K562 (cell line): ENCODE measurements around the gene RIOK3. TPM values are rescaled to one million over a fixed set of nuclear protein-coding genes. Genes with fewer than 3 reads are reported as not detected.
A peak's percentile ranks its signal among the peaks of the same experiment; 100 is the strongest.

Source experiments
- ATAC-seq: fragments of 200-7000 bp; cut with Tn5 transposase; 3 replicates; pipeline ENCODE4 v1.9.1; 2020; ENCODE audit warnings: moderate library complexity
- BruUV-seq: library from RNA; stranded (reverse); fragments of 400-500 nt; replicated peaks from 2 replicates; lab custom pipeline; 2021; lab: Mats Ljungman, UMichigan
- CTCF ChIA-PET: fragments of 300-600 bp; formaldehyde crosslinking; extraction: SDS; loops from one replicate; lab custom pipeline; 2021; ENCODE audit warnings: low intra/inter-chr PET ratio; lab: Yijun Ruan, JAX
- POLR2A ChIA-PET: fragments of 300-600, 350-650 bp; sonication (Branson Sonifier 250); formaldehyde crosslinking; extraction: SDS; loops from one replicate; lab custom pipeline; 2021; ENCODE audit warnings: antibody characterized with exemption, inconsistent platforms; lab: Yijun Ruan, JAX
- DNase-seq, 4 experiments: peaks; one replicate each; pipeline versions ENCODE4 v3.0.0 to v3.0.0-alpha.2; 2011 to 2018; ENCODE audit warnings: low spot score in 3 of 4, mixed read lengths in 3 of 4; ENCODE audit errors: extremely low read depth in 1 of 4
- FAIRE-seq: peaks from 2 replicates; lab custom pipeline; 2011; peaks lifted over from hg19 to GRCh38; lab: Jason Lieb, UNC
- H2AFZ ChIP-seq: 2 replicates; pipeline ENCODE4 v1.6.0; 2011; ENCODE audit warnings: low read depth, low read length, control low read depth, inconsistent platforms
- H3K27ac ChIP-seq: fragments of 200-600 bp; 3 replicates; pipeline ENCODE4 v1.8.0; 2011; ENCODE audit warnings: low read depth, mild to moderate bottlenecking, control low read depth, inconsistent platforms, low read length, moderate library complexity, mixed read lengths; ENCODE audit errors: extremely low read depth
- H3K27me3 ChIP-seq, 2 experiments: fragments of 300-600 bp in 1 of 2; 2 replicates in 1 of 2; 3 replicates in 1 of 2; pipeline versions ENCODE4 v1.6.0 to v1.8.0; 2011; ENCODE audit warnings: inconsistent platforms in 2 of 2, low read length in 2 of 2, mild to moderate bottlenecking in 1 of 2, mixed read lengths in 1 of 2, moderate library complexity in 1 of 2; ENCODE audit not compliant: control insufficient read depth in 2 of 2, insufficient read depth in 2 of 2
- H3K36me3 ChIP-seq: fragments of 300-600 bp; 3 replicates; pipeline ENCODE4 v1.8.0; 2011; ENCODE audit warnings: mild to moderate bottlenecking, low read length, inconsistent platforms; ENCODE audit not compliant: control insufficient read depth, insufficient read depth
- H3K4me1 ChIP-seq, 2 experiments: fragments of 200-600 bp in 1 of 2; replicated peaks in 1 of 2; 2 replicates in 1 of 2; 3 replicates in 1 of 2; pipeline versions ENCODE4 v1.5.1 to v1.8.0; 2011; ENCODE audit warnings: inconsistent platforms in 2 of 2, low read length in 2 of 2, mild to moderate bottlenecking in 1 of 2, mixed read lengths in 1 of 2, moderate library complexity in 1 of 2; ENCODE audit not compliant: control insufficient read depth in 2 of 2, insufficient read depth in 2 of 2
- H3K4me2 ChIP-seq: 2 replicates; pipeline ENCODE4 v1.6.1; 2011; ENCODE audit warnings: low read length, control low read depth, inconsistent platforms, mixed read lengths; ENCODE audit not compliant: insufficient read depth
- H3K4me3 ChIP-seq: fragments of 200-600 bp; sonication (generic), shearing (Covaris generic); 2 replicates; pipeline ENCODE4 v1.5.1; 2016; ENCODE audit warnings: control low read depth, inconsistent platforms
- H3K79me2 ChIP-seq: fragments of 200-600 bp; 3 replicates; pipeline ENCODE4 v1.8.0; 2011; ENCODE audit warnings: low read length, inconsistent platforms; ENCODE audit not compliant: control insufficient read depth, insufficient read depth
- H3K9ac ChIP-seq, 2 experiments: 2 replicates each; pipeline versions ENCODE4 v1.6.0 to v1.6.1; 2011; ENCODE audit warnings: low read depth in 2 of 2, low read length in 2 of 2, control low read depth in 1 of 2, inconsistent platforms in 1 of 2, mild to moderate bottlenecking in 1 of 2, mixed read lengths in 1 of 2; ENCODE audit not compliant: insufficient read depth in 1 of 2
- H3K9me1 ChIP-seq: one replicate; pipeline ENCODE4 v1.6.0; 2011; ENCODE audit warnings: inconsistent platforms, mild to moderate bottlenecking, low read length, moderate library complexity; ENCODE audit not compliant: control insufficient read depth, insufficient read depth
- H3K9me3 ChIP-seq: replicated peaks from 2 replicates; pipeline ENCODE4 v1.5.1; 2011; ENCODE audit warnings: low read depth, low read length, inconsistent platforms; ENCODE audit not compliant: control insufficient read depth, insufficient read depth
- H4K20me1 ChIP-seq: replicated peaks from 2 replicates; pipeline ENCODE4 v1.6.1; 2011; ENCODE audit warnings: low read length, inconsistent platforms, mixed read lengths; ENCODE audit not compliant: control insufficient read depth, insufficient read depth
- ARID1B ChIP-seq: fragments of 450-650 bp; IDR thresholded peaks from 2 replicates; pipeline ENCODE4 v1.6.1; 2016; ENCODE audit warnings: antibody characterized with exemption, mild to moderate bottlenecking, inconsistent platforms
- MEIS2 ChIP-seq: fragments of 450-650 bp; IDR thresholded peaks from 2 replicates; pipeline ENCODE4 v1.6.1; 2014; ENCODE audit warnings: mild to moderate bottlenecking; ENCODE audit not compliant: partially characterized antibody
- SREBF1 ChIP-seq: fragments of 150-350 bp; IDR thresholded peaks from 2 replicates; pipeline ENCODE4 v1.6.1; 2014; ENCODE audit warnings: antibody characterized with exemption, low read depth, low read length, borderline replicate concordance
- WGBS: fragments of 100-300 bp; shearing (Covaris generic); methylation state at CpG from one replicate; pipeline ENCODE4 v1.1.6; 2016; ENCODE audit warnings: low coverage, mixed read lengths; ENCODE audit not compliant: insufficient coverage; ENCODE audit errors: missing lambda C conversion rate; 5-methylcytosine and 5-hydroxymethylcytosine counted together
- in situ Hi-C: fragments of 300-500 bp; cut with MboI; formaldehyde crosslinking; loops from 4 replicates; pipeline ENCODE4 v1.15.0; 2018; ENCODE audit warnings: inconsistent platforms, mixed read lengths
- intact Hi-C: fragments of 100-400 bp; cut with micrococcal nuclease; formaldehyde crosslinking; loops from 2 replicates; pipeline ENCODE4 v1.14.2; 2022
- polyA plus RNA-seq, 8 experiments: library from polyadenylated mRNA; depleted of rRNA in 4 of 8; stranded (reverse) in 5 of 8; unstranded in 3 of 8; fragments of >200 nt; fragmentation: Nextera tagmentation in 2 of 8; fragmentation: Illumina TruSeq in 1 of 8; extraction: Ambion mirVana in 2 of 8; extraction: Trizol in 1 of 8; gene quantifications; 2 replicates each; pipeline versions ENCODE4 v1.2.1 to v1.2.3, GENCODE V29; 2011 to 2014; ENCODE audit warnings: inconsistent platforms in 1 of 8, missing spikeins in 1 of 8
- total RNA-seq, 7 experiments: library from RNA; depleted of rRNA in 6 of 7; stranded (reverse); fragments of >200 nt in 6 of 7; fragmentation: Illumina TruSeq in 2 of 7; extraction: Trizol in 2 of 7; gene quantifications; 2 replicates each; pipeline versions ENCODE4 v1.2.1 to v1.2.3, GENCODE V29; 2011 to 2021; ENCODE audit warnings: low replicate concordance in 1 of 7
- TF ChIP-seq, protein P1 (sequence below): fragments of 450-650 bp; IDR thresholded peaks from 2 replicates; pipeline ENCODE4 v1.6.1; 2018; ENCODE audit not compliant: partially characterized antibody

Gene RIOK3
- total and polyA plus RNA-seq, 9 of the 15 experiments (the other 6 are each of a cell fraction or from before 2014, with no cell fraction given): 21.4 to 89.5 (median 62.9) TPM

DNA sequence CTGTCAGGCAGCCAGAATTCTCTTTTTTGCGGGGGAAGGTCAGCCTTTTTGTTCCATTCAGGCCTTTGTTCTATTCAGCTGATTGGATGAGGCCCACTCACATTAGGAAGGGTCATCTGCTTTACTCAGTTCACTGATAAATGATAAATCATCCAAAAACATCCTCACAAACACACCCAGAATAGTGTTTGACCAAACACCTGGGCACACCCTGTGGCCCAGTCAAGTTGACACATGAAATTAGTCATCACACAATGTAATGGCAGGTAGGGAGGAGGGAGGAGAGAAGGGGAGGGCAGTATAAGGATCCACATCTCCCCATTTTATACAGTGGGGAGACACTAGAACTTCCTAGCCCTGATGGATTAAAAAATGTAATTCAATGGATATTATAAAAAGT, 41.9 kb downstream of the RIOK3 start:
- no peak overlapping the region for H3K27ac ChIP-seq
- H3K79me2 ChIP-seq: no peaks in the 10 kb centered on the region
- intact Hi-C loops: no loop called here
- H3K4me1 ChIP-seq: peaks cover 4 to 5% of the 10 kb centered on the region in 2 experiments; a peak in 3 of 5 replicates
- 26% methylated on average over 1 of the region's 1 CpG for WGBS
- H2AFZ ChIP-seq: no peak overlapping the region
- H3K9me1 ChIP-seq: no peaks in the 10 kb centered on the region
- no peaks in the 10 kb centered on the region for H3K36me3 ChIP-seq
- DNase-seq (peak in 1 of 4 experiments; percentile 4), ATAC-seq (no peak), FAIRE-seq (no peak)
- H3K4me2 ChIP-seq: no peak overlapping the region
- no peaks in the 10 kb centered on the region for H3K27me3 ChIP-seq
- H3K9me3 ChIP-seq: no peaks in the 10 kb centered on the region; the same call in 1 of the 2 replicates
- ChIA-PET CTCF (no interaction called here), POLR2A (no interaction called here)
- H4K20me1 ChIP-seq: no peaks in the 10 kb centered on the region
- H3K9ac ChIP-seq: no peak overlapping the region
- no TSS peak for BruUV-seq
- peak; percentile 5 for TF ChIP-seq MEIS2
- TF ChIP-seq ARID1B: no peak
- H3K4me3 ChIP-seq: no peak overlapping the region
- in situ Hi-C loops: no loop called here

DNA sequence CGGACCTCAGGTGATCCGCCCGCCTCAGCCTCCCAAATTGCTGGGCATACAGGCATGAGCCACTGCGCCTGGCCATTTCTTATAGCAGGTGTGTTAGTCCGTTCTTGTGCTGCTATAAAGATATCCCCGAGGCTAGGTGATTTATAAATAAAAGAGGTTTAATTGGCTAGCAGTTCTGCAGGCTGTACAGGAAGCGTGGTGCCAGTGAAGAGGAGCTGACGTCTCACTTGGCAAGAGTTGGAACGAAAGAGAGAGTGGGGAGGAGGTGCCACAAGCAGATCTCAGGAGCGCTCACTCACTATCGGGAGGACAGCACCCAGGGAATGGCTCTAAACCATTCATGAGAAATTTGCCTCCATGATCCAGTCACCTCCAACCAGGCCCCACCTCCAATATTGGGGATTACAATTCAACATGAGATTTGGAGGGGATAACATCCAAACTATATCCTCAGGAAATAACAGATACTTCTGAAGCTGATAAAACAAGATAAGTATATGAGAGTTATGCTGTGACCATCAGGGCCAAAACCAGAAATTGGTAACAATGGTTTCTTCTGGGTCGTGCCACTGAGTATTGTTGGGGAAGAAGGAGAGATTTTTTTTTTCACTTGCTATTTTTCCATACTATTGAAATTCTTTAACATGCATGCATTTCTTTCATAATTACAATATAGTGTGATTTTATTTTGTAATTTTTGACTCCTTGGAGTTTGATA, 42.8 kb downstream of the RIOK3 start:
- ATAC-seq (no peak), DNase-seq (no peak), FAIRE-seq (no peak)
- ChIA-PET POLR2A (interaction anchor here (0.7 to 3.5 kb wide), 2 partner anchors 8 to 27 kb away, joined by 4 to 20 read pairs; no protein-coding TSS in a partner anchor), CTCF (no interaction called here)
- BruUV-seq: no TSS peak
- Histone ChIP-seq H3K9me1 (no peaks in the 10 kb centered on the region), H3K4me1 (peaks cover 4 to 5% of the 10 kb centered on the region in 2 experiments; a peak in 3 of 5 replicates), H4K20me1 (no peaks in the 10 kb centered on the region), H3K9ac (0 out of 4 replicates have a peak overlapping the region, but pooled peaks of 1 of the 2 experiments have one; percentile 33), H3K4me3 (no peak overlapping the region), H3K27ac (no peak overlapping the region), H3K4me2 (no peak overlapping the region), H3K9me3 (no peaks in the 10 kb centered on the region; the same call in 1 of the 2 replicates), H3K36me3 (no peaks in the 10 kb centered on the region), H3K27me3 (no peaks in the 10 kb centered on the region), H2AFZ (0 out of 2 replicates have a peak overlapping the region, but pooled peaks have one; percentile 14), H3K79me2 (no peaks in the 10 kb centered on the region)
- WGBS: 49% methylated on average over 12 of the region's 12 CpGs
- intact Hi-C loops: no loop called here
- in situ Hi-C loops: no loop called here
- TF ChIP-seq SREBF1: no peak
- TF ChIP-seq, protein P1, sequence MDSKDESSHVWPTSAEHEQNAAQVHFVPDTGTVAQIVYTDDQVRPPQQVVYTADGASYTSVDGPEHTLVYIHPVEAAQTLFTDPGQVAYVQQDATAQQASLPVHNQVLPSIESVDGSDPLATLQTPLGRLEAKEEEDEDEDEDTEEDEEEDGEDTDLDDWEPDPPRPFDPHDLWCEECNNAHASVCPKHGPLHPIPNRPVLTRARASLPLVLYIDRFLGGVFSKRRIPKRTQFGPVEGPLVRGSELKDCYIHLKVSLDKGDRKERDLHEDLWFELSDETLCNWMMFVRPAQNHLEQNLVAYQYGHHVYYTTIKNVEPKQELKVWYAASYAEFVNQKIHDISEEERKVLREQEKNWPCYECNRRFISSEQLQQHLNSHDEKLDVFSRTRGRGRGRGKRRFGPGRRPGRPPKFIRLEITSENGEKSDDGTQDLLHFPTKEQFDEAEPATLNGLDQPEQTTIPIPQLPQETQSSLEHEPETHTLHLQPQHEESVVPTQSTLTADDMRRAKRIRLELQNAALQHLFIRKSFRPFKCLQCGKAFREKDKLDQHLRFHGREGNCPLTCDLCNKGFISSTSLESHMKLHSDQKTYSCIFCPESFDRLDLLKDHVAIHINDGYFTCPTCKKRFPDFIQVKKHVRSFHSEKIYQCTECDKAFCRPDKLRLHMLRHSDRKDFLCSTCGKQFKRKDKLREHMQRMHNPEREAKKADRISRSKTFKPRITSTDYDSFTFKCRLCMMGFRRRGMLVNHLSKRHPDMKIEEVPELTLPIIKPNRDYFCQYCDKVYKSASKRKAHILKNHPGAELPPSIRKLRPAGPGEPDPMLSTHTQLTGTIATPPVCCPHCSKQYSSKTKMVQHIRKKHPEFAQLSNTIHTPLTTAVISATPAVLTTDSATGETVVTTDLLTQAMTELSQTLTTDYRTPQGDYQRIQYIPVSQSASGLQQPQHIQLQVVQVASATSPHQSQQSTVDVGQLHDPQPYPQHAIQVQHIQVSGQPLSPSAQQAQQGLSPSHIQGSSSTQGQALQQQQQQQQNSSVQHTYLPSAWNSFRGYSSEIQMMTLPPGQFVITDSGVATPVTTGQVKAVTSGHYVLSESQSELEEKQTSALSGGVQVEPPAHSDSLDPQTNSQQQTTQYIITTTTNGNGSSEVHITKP: peak; percentile 69
